GM21447 (cell line): ENCODE measurements around the gene HLA-DMA.
A peak's percentile ranks its signal among the peaks of the same experiment; 100 is the strongest.
"Not testable (repeated sequence)": the region's sequence is repeated elsewhere in the genome, so short reads cannot be mapped to it uniquely, and the experiment has no call there.

Source experiments
- ATAC-seq: cut with Tn5 transposase; IDR thresholded peaks from one replicate; pipeline ENCODE4 v1.9.1; 2021; ENCODE audit not compliant: unreplicated experiment

HLA-DMA gene

GRCh38 chr6:32954986-32955802 is 2.3 kb upstream of the HLA-DMA start:
- ATAC-seq = no peak

GRCh38 chr6:32954267-32954666 is 1.4 kb upstream of the HLA-DMA start:
- no peak for ATAC-seq

GRCh38 chr6:32953775-32954174 is 878 bp upstream of the HLA-DMA start:
- ATAC-seq = no peak

GRCh38 chr6:32950449-32950848 is 2.4 kb downstream of the HLA-DMA start:
- ATAC-seq = no peak

- no peak for ATAC-seq
These were observed 2.9 kb downstream of the HLA-DMA start for GRCh38 chr6:32950010-32950409.

- ATAC-seq = no peak
These were observed 3.8 kb downstream of the HLA-DMA start for GRCh38 chr6:32949113-32949512.

GRCh38 chr6:32947552-32948465 is 5.1 kb downstream of the HLA-DMA start:
- ATAC-seq = no peak

- ATAC-seq = no peak
These were observed 6.0 kb downstream of the HLA-DMA start for GRCh38 chr6:32946893-32947292.

- ATAC-seq = no peak
These were observed 6.9 kb downstream of the HLA-DMA start for GRCh38 chr6:32945953-32946352.

GRCh38 chr6:32945108-32945760 is 7.7 kb downstream of the HLA-DMA start:
- ATAC-seq = no peak

GRCh38 chr6:32943864-32944649 is 8.8 kb downstream of the HLA-DMA start:
- peak; percentile 43 for ATAC-seq

- ATAC-seq = not testable (repeated sequence)
These were observed 10.3 kb downstream of the HLA-DMA start for GRCh38 chr6:32942555-32943123.

GRCh38 chr6:32941214-32941768 is 11.6 kb downstream of the HLA-DMA start:
- ATAC-seq = peak; percentile 57

GRCh38 chr6:32940656-32941213 is 12.2 kb downstream of the HLA-DMA start, which contains the start of gene HLA-DMB:
Gene HLA-DMB (minus strand): TSS chr6:32941028. CDS start chr6:32940807, 221 bp downstream.
- ATAC-seq = peak; percentile 59

- no peak for ATAC-seq
These were observed 14.4 kb downstream of the HLA-DMA start for GRCh38 chr6:32938494-32938893.

- no peak for ATAC-seq
These were observed 15.7 kb downstream of the HLA-DMA start for GRCh38 chr6:32937230-32937633.

GRCh38 chr6:32936239-32937152 is 16.4 kb downstream of the HLA-DMA start:
- no peak for ATAC-seq

GRCh38 chr6:32935551-32936238 is 17.2 kb downstream of the HLA-DMA start:
- ATAC-seq = no peak
